GM21390 (cell line): ENCODE data around the gene PPT1.

ENCODE experiments used
- ATAC-seq: cut with Tn5 transposase; IDR thresholded peaks from one replicate; pipeline ENCODE4 v1.9.1; 2021; ENCODE audit not compliant: unreplicated experiment

The PPT1 gene

GRCh38 chr1:40032240-40032891, 64.7 kb downstream of the PPT1 start:
- no peak for ATAC-seq

DNA sequence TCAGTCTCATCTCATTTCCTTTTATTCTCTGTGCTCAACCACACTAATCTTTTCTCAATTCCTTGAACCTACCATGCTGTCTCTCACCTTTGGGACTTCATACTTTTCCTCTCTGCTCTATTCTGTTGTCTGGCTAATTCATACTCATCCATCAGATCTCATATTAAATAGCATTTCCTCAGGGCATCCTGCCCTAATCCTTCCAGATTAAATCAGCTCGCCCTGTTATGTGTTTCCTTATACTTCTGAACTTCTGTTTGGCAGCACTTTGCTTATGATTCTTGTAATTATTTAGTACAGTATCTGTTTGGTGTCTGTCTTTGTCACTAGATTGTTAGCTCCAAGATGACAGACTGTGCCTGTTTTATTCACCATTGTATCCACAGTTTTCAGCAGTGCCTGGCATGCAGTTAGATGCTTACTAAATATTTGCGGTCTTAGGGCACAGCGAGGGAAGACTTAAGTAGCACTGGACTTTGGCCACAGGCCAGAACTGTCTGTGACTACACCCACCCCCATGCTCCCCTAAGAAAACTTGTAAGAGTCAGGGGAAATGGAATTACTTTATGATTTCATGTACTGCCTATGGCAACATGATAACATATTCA, 66.4 kb downstream of the PPT1 start:
- ATAC-seq, result no peak

GRCh38 chr1:40029608-40030007, 67.4 kb downstream of the PPT1 start:
- no peak for ATAC-seq

DNA sequence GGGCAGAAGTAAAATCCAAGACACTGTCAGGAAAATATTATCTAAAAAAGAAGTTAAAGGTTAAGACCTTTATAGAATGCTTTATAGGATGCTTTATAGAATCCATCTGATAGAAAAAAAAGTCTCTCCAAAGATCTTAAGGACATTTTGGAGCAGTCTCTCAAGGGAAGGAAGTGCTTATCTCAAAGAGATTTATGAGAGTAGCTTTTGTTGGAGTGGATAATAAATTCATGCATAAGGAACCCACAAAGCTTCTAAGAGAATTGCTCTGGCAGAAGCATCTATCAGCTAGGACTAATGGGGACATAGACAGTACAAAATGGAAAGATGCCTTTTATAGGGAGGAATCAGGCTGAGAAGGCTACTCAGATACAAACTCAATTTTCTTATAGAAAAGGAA, 69.4 kb downstream of the PPT1 start:
- no peak for ATAC-seq

GRCh38 chr1:40024671-40025070, 72.4 kb downstream of the PPT1 start:
- no peak for ATAC-seq

- ATAC-seq, result no peak
Measured at GRCh38 chr1:40023379-40023944, 73.6 kb downstream of the PPT1 start.
